H1 (cell line): ENCODE data around the gene SREK1IP1.

ENCODE experiments used
- CTCF ChIP-seq, 3 experiments: IDR thresholded peaks; 1 replicate in 2 of 3; 2 replicates in 1 of 3; pipeline versions ENCODE4 v1.5.1 to v1.6.1; 2011; ENCODE audit warnings: low read length in 3 of 3, mild to moderate bottlenecking in 3 of 3, inconsistent platforms in 2 of 3, low read depth in 1 of 3, moderate library complexity in 1 of 3; ENCODE audit not compliant: insufficient read depth in 1 of 3; ENCODE audit errors: control extremely low read depth in 1 of 3
- HDAC2 ChIP-seq, 2 experiments: fragments of 300-600 bp in 1 of 2; sonication (generic) in 1 of 2; IDR thresholded peaks; 2 replicates each; pipeline ENCODE4 v1.6.1; 2011 to 2012; ENCODE audit warnings: low read depth in 2 of 2, low read length in 2 of 2, mild to moderate bottlenecking in 2 of 2, moderate library complexity in 2 of 2, borderline replicate concordance in 1 of 2, inconsistent platforms in 1 of 2
- PHF8 ChIP-seq: fragments of 200-600 bp; sonication (generic); conservative IDR thresholded peaks from 2 replicates; pipeline ENCODE4 v1.7.1; 2012; ENCODE audit warnings: low read depth, mild to moderate bottlenecking, inconsistent platforms, low read length, moderate library complexity
- POLR2A ChIP-seq, 2 experiments: IDR thresholded peaks; 1 replicate in 1 of 2; 2 replicates in 1 of 2; pipeline ENCODE4 v1.6.1; 2011; ENCODE audit warnings: low read depth in 2 of 2, low read length in 2 of 2, mild to moderate bottlenecking in 2 of 2; ENCODE audit errors: control extremely low read depth in 1 of 2
- RBBP5 ChIP-seq: IDR thresholded peaks from 2 replicates; pipeline ENCODE4 v1.7.1; 2012; ENCODE audit warnings: low read depth, mild to moderate bottlenecking, inconsistent platforms, low read length, moderate library complexity, borderline replicate concordance
- SP1 ChIP-seq: IDR thresholded peaks from 2 replicates; pipeline ENCODE4 v1.6.1; 2011; ENCODE audit warnings: low read depth, low read length
- SRF ChIP-seq: IDR thresholded peaks from 2 replicates; pipeline ENCODE4 v1.6.1; 2011; ENCODE audit warnings: mild to moderate bottlenecking, low read depth, low read length, moderate library complexity
- YY1 ChIP-seq: IDR thresholded peaks from 2 replicates; pipeline ENCODE4 v1.6.1; 2011; ENCODE audit warnings: low read depth, mild to moderate bottlenecking, low read length

- TF ChIP-seq SRF (no peak), CTCF (IDR thresholded peaks at IDR 0.05; ENCODE audit: control extremely low read depth in 1 of 3, insufficient read depth in 1 of 3, low read depth in 1 of 3, low read length in 3 of 3) (no peak), YY1 (no peak), RBBP5 (no peak), POLR2A (IDR thresholded peaks at IDR 0.05; ENCODE audit: control extremely low read depth in 1 of 2, low read depth in 2 of 2, low read length in 2 of 2) (no peak), SP1 (no peak), PHF8 (no peak), HDAC2 (IDR thresholded peaks at IDR 0.05; ENCODE audit: borderline replicate concordance in 1 of 2, low read depth in 2 of 2, low read length in 2 of 2) (no peak)
These were observed 14.4 kb downstream of the SREK1IP1 start for GRCh38 chr5:64754066-64754465.
